Loucy (cell line): Measurements from ENCODE around the gene IFNA7.
"Not testable (repeated sequence)": the region's sequence is repeated elsewhere in the genome, so short reads cannot be mapped to it uniquely, and the experiment has no call there.

ENCODE experiments used
- H2AFZ ChIP-seq: fragments of 200-600 bp; sonication (generic); 2 replicates; pipeline ENCODE4 v1.6.0; 2016; ENCODE audit warnings: antibody characterized with exemption, mild to moderate bottlenecking, low read length, moderate library complexity
- H3F3A ChIP-seq: fragments of 200-600 bp; 2 replicates; pipeline ENCODE4 v1.6.0; 2016; ENCODE audit warnings: antibody characterized with exemption, low read depth, mild to moderate bottlenecking
- H3K27me3 ChIP-seq: fragments of 200-600 bp; sonication (generic); 2 replicates; pipeline ENCODE4 v1.6.1; 2014; ENCODE audit warnings: low read length, mild to moderate bottlenecking; ENCODE audit not compliant: insufficient read depth, poor library complexity, severe bottlenecking
- H3K36me3 ChIP-seq: fragments of 200-600 bp; sonication (generic); 2 replicates; pipeline ENCODE4 v1.6.1; 2016; ENCODE audit warnings: low read length; ENCODE audit not compliant: insufficient read depth
- H3K4me1 ChIP-seq: fragments of 200-600 bp; sonication (generic); 2 replicates; pipeline ENCODE4 v1.5.1; 2014; ENCODE audit warnings: low read length, mild to moderate bottlenecking; ENCODE audit not compliant: insufficient read depth, poor library complexity, severe bottlenecking
- H3K4me2 ChIP-seq: fragments of 200-600 bp; sonication (generic); 2 replicates; pipeline ENCODE4 v1.6.0; 2014; ENCODE audit warnings: antibody characterized with exemption, low read length, low read depth, mild to moderate bottlenecking; ENCODE audit not compliant: poor library complexity, severe bottlenecking
- H3K4me3 ChIP-seq: fragments of 200-600 bp; sonication (generic); 2 replicates; pipeline ENCODE4 v1.5.1; 2014; ENCODE audit warnings: low read length, mild to moderate bottlenecking, mixed read lengths; ENCODE audit not compliant: poor library complexity, severe bottlenecking
- H3K79me2 ChIP-seq: fragments of 200-600 bp; sonication (generic); 2 replicates; pipeline ENCODE4 v1.6.1; 2014; ENCODE audit warnings: low read length; ENCODE audit not compliant: insufficient read depth
- H3K9ac ChIP-seq: fragments of 200-600 bp; sonication (generic); 2 replicates; pipeline ENCODE4 v1.6.0; 2014; ENCODE audit warnings: mild to moderate bottlenecking, low read depth, low read length, moderate library complexity; ENCODE audit not compliant: poor library complexity, severe bottlenecking
- H3K9me2 ChIP-seq: fragments of 200-600 bp; sonication (generic); replicated peaks from 2 replicates; pipeline ENCODE4 v1.6.1; 2016; ENCODE audit warnings: low read depth, low read length, mixed read lengths
- H3K9me3 ChIP-seq: fragments of 200-600 bp; sonication (generic); 2 replicates; pipeline ENCODE4 v1.6.1; 2014; ENCODE audit warnings: mild to moderate bottlenecking, antibody characterized with exemption, low read length, low read depth; ENCODE audit not compliant: insufficient read depth
- H4K20me1 ChIP-seq: fragments of 200-600 bp; sonication (generic); 2 replicates; pipeline ENCODE4 v1.6.0; 2014; ENCODE audit warnings: antibody characterized with exemption, low read length, mild to moderate bottlenecking; ENCODE audit not compliant: insufficient read depth, poor library complexity, severe bottlenecking
- EZH2phosphoT487 ChIP-seq: fragments of 200-600 bp; IDR thresholded peaks from 2 replicates; pipeline ENCODE4 v1.6.1; 2018; ENCODE audit warnings: antibody characterized with exemption, mild to moderate bottlenecking, moderate library complexity, borderline replicate concordance
- TF ChIP-seq, protein P1 (sequence below): fragments of 200-600 bp; sonication (generic); conservative IDR thresholded peaks from 2 replicates; pipeline ENCODE4 v1.5.1; 2014; ENCODE audit warnings: mild to moderate bottlenecking, antibody characterized with exemption, low read length

Gene IFNA7

DNA sequence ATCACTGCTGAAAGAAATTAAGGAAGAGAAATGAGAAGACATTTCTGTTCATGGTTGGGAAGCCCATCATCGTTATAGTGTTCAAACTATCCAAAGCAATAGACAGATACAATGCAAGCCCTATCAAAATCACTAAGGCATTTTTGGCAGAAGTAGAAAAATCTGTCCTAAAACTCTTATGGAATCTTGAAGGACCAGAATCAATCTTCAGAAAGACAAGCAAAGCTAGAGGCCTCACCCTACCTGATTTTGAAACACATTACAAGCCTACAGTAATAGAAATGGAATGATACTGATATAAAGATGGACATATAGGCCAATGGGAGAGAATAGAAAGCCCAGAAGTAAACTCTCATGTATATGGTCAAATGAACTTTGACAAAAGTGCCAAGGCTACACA, 30.7 kb downstream of the IFNA7 start:
- Histone ChIP-seq H3K79me2 (no peaks in the 10 kb centered on the region), H3K4me1 (peaks cover 6% of the 10 kb centered on the region), H4K20me1 (no peaks in the 10 kb centered on the region), H2AFZ (no peak overlapping the region), H3K9me3 (no peaks in the 10 kb centered on the region), H3F3A (no peaks in the 10 kb centered on the region), H3K36me3 (no peaks in the 10 kb centered on the region), H3K4me3 (no peak overlapping the region), H3K9me2 (no peaks in the 10 kb centered on the region), H3K9ac (no peak overlapping the region), H3K27me3 (no peaks in the 10 kb centered on the region), H3K4me2 (no peak overlapping the region)
- no peak for TF ChIP-seq EZH2phosphoT487
- TF ChIP-seq, protein P1, sequence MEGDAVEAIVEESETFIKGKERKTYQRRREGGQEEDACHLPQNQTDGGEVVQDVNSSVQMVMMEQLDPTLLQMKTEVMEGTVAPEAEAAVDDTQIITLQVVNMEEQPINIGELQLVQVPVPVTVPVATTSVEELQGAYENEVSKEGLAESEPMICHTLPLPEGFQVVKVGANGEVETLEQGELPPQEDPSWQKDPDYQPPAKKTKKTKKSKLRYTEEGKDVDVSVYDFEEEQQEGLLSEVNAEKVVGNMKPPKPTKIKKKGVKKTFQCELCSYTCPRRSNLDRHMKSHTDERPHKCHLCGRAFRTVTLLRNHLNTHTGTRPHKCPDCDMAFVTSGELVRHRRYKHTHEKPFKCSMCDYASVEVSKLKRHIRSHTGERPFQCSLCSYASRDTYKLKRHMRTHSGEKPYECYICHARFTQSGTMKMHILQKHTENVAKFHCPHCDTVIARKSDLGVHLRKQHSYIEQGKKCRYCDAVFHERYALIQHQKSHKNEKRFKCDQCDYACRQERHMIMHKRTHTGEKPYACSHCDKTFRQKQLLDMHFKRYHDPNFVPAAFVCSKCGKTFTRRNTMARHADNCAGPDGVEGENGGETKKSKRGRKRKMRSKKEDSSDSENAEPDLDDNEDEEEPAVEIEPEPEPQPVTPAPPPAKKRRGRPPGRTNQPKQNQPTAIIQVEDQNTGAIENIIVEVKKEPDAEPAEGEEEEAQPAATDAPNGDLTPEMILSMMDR, result no peak

DNA sequence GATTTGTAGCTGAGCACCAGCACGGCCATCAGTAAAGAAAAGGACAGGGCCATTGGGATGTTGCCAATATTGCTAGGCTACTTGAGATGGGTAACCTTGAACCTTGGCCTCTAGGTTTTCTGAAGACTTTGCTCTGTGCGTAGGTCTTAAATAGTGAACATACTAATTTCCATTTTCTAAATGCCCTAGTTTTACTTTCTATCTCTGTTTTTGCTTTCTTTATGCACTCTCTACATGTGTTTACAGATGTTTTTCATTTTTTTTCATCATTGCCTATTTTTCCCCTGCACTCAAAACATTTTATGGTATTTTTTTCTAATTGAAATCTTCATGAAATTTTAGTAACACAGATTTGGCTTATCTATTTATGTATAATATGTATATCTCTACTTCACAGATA, 35.4 kb downstream of the IFNA7 start, which contains the start of gene IFNA21:
Gene IFNA21 (minus strand): TSS at position 101 of the 400 bp plus-strand sequence. CDS start 48 bp downstream, at position 53.
- not testable (repeated sequence) for H3K4me1 ChIP-seq, H3K36me3 ChIP-seq, H3K9me3 ChIP-seq, H3K9me2 ChIP-seq, H3K4me3 ChIP-seq, H3K4me2 ChIP-seq, H2AFZ ChIP-seq, H3K27me3 ChIP-seq, H4K20me1 ChIP-seq, H3K9ac ChIP-seq, H3F3A ChIP-seq, H3K79me2 ChIP-seq

DNA sequence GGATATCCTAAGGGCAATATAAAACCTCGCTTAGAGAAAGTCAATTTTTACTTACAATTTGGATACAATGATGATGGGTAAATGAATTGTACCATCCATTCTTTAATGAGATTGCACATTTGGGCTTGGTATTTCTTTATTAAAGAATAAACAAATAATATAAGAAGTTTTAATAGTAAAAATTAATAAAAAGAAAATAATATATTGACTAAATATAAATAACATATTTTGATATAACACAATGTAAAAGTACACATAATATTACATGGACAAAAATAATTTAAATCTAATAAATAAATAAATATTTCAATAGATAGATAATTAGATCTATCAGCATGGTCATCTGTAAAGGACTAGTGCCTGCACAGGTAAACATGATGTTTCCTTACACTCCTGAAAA, 36.5 kb downstream of the IFNA7 start:
- Histone ChIP-seq H3K9me2 (no peaks in the 10 kb centered on the region), H3K79me2 (no peaks in the 10 kb centered on the region), H3F3A (no peaks in the 10 kb centered on the region), H3K4me3 (no peak overlapping the region), H2AFZ (no peak overlapping the region), H3K27me3 (no peaks in the 10 kb centered on the region), H4K20me1 (no peaks in the 10 kb centered on the region), H3K36me3 (no peaks in the 10 kb centered on the region), H3K9ac (no peak overlapping the region), H3K9me3 (peaks cover 6% of the 10 kb centered on the region; the same call in 1 of the 2 replicates), H3K4me2 (no peak overlapping the region), H3K4me1 (peaks cover 4% of the 10 kb centered on the region)
- no peak for TF ChIP-seq EZH2phosphoT487
- TF ChIP-seq, protein P1, result no peak

DNA sequence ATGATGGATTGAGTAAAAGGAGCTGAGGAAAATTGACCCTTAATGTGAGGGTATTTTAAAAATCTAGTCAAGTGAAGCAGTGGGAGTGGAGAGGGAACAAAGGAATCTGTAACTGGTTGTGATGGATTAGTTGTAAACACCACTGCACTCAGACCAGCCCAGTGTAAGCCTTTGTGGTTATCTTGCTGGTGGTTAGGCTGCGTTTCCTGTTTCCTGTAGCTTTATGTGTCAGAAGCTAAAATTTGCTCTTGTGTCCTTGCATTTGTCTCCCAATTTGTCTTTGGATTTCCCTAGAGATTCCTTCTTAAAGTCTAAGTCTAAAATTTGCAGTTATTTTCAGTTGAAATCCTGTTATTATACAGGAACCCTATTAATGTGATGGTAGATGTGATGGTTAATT, 41.8 kb downstream of the IFNA7 start:
- H2AFZ ChIP-seq, result no peak overlapping the region
- H3F3A ChIP-seq, result no peaks in the 10 kb centered on the region
- no peaks in the 10 kb centered on the region for H3K79me2 ChIP-seq
- no peaks in the 10 kb centered on the region for H3K9me2 ChIP-seq
- no peak overlapping the region for H3K9ac ChIP-seq
- H3K27me3 ChIP-seq, result no peaks in the 10 kb centered on the region
- H3K4me3 ChIP-seq, result peak overlapping the region; percentile 0
- no peak for TF ChIP-seq EZH2phosphoT487
- TF ChIP-seq, protein P1, result no peak
- H3K9me3 ChIP-seq, result peaks cover 19% of the 10 kb centered on the region
- H4K20me1 ChIP-seq, result no peaks in the 10 kb centered on the region
- H3K4me1 ChIP-seq, result peaks cover 7% of the 10 kb centered on the region
- H3K36me3 ChIP-seq, result no peaks in the 10 kb centered on the region
- peak overlapping the region; percentile 28 for H3K4me2 ChIP-seq
